H1 (cell line): ENCODE data around the gene BARX2. TPM values are rescaled to one million over a fixed set of nuclear protein-coding genes. Genes with fewer than 3 reads are reported as not detected.

Source experiments
- BCL11A ChIP-seq, 2 experiments: IDR thresholded peaks; one replicate each; pipeline ENCODE4 v1.6.1; 2011; ENCODE audit warnings: low read depth in 2 of 2, low read length in 2 of 2, mild to moderate bottlenecking in 2 of 2
- CHD2 ChIP-seq: IDR thresholded peaks from 2 replicates; pipeline ENCODE4 v1.6.1; 2012; ENCODE audit warnings: low read length, improper control_type of control experiment
- EP300 ChIP-seq, 2 experiments: IDR thresholded peaks; 1 replicate in 1 of 2; 2 replicates in 1 of 2; pipeline ENCODE4 v1.6.1; 2011 to 2012; ENCODE audit warnings: low read depth in 2 of 2, low read length in 2 of 2, mild to moderate bottlenecking in 2 of 2, borderline replicate concordance in 1 of 2, inconsistent platforms in 1 of 2, moderate library complexity in 1 of 2
- FOSL1 ChIP-seq: IDR thresholded peaks from 2 replicates; pipeline ENCODE4 v1.6.1; 2011; ENCODE audit warnings: mild to moderate bottlenecking, low read depth, low read length, moderate library complexity; ENCODE audit not compliant: insufficient read depth
- RFX5 ChIP-seq: IDR thresholded peaks from 2 replicates; pipeline ENCODE4 v1.6.1; 2011; ENCODE audit warnings: low read depth, low read length, improper control_type of control experiment, borderline replicate concordance
- TBP ChIP-seq: IDR thresholded peaks from 2 replicates; pipeline ENCODE4 v1.6.1; 2011; ENCODE audit warnings: low read depth, low read length, improper control_type of control experiment
- polyA plus RNA-seq, 7 experiments: library from polyadenylated mRNA; depleted of rRNA in 3 of 7; stranded (reverse) in 5 of 7; unstranded in 2 of 7; fragments of >200 nt in 5 of 7; fragments of 200-250 nt in 2 of 7; gene quantifications; 1 replicate in 5 of 7; 2 replicates in 1 of 7; 4 replicates in 1 of 7; pipeline versions ENCODE4 v1.2.1 to v1.2.3, GENCODE V29; 2011 to 2013; ENCODE audit warnings: missing spikeins in 2 of 7, mixed read lengths in 2 of 7
- total RNA-seq: library from RNA; stranded (reverse); fragmentation: NEBNext Ultra II Directional; extraction: Animal tissue kit (Norgen Biotek cat#: 25700); gene quantifications from 2 replicates; pipeline ENCODE4 v1.2.1, GENCODE V29; 2021

Gene BARX2
- total and polyA plus RNA-seq, 2 of the 8 experiments (the other 6 are each of a cell fraction or from before 2014, with no cell fraction given) = not detected

DNA sequence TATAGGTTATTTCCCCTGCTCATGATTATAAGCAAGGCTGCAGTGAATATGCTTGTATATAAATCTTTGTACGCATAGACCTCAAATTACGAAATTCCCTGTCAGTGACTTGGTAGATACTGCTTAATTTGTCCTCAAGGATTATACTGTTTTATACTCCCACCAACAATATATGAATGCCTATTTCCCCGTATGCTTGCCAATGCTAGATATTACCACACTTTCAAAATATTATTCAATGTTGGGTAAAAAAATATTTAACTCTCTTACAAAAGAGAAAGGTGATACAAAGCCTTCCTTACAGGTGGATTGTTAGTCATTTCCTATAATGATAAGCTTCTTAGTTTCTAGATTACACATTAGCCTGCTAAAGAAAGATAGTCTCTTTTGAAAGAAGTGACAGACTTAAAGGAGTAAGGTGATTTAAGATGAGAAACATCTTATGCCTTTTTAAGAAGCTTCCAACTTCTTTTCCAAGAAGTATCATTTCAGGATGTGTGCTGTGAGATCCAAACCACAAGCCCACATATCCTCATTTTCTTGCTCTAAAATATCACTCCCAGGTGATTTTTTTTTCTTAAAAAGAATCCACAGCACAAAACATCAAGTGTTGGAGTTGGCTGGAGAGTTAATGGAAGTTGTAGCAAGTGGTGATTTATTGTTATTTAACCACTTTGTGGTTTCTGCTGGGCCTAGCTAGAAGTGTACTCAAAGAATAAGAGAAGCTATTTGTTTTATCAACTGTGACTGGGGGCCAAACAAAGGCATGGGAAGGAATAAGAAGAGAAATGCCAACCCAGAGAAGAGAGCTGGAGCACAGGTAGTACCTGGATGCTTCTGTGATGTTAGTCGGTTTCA, 59.2 kb downstream of the BARX2 start (continued):
- TF ChIP-seq RFX5 = no peak
- TF ChIP-seq CHD2 = no peak
- no peak for TF ChIP-seq FOSL1
- TF ChIP-seq BCL11A (IDR thresholded peaks at IDR 0.05; ENCODE audit: low read depth in 2 of 2, low read length in 2 of 2) = no peak
- no peak for TF ChIP-seq EP300 (IDR thresholded peaks at IDR 0.05; ENCODE audit: borderline replicate concordance in 1 of 2, low read depth in 2 of 2, low read length in 2 of 2)
- TF ChIP-seq TBP = no peak
